B cell (primary cell): ENCODE data around the gene RNF157. TPM values are rescaled to one million over a fixed set of nuclear protein-coding genes. Genes with fewer than 3 reads are reported as not detected.
"Not testable (repeated sequence)": the region's sequence is repeated elsewhere in the genome, so short reads cannot be mapped to it uniquely, and the experiment has no call there.

Experiments
- ATAC-seq: fragments of 200-7000 bp; cut with Tn5 transposase; one replicate; pipeline ENCODE4 v1.10.0; 2021; ENCODE audit warnings: low read depth, mild to moderate bottlenecking, moderate number of reproducible peaks, moderate library complexity
- CTCF ChIA-PET: fragments of 350-600 bp; sonication (Branson Sonifier 250); formaldehyde crosslinking; loops from one replicate; lab custom pipeline; 2021; ENCODE audit warnings: antibody characterized with exemption, inconsistent platforms; lab: Charles Lee
- POLR2A ChIA-PET: fragments of 350-600 bp; sonication (Branson Sonifier 250); formaldehyde crosslinking; loops from one replicate; lab custom pipeline; 2021; ENCODE audit warnings: antibody characterized with exemption; lab: Charles Lee
- DNase-seq: peaks from one replicate; pipeline ENCODE4 v3.0.0; 2013
- H2AFZ ChIP-seq: 2 replicates; pipeline ENCODE4 v1.6.1; 2012; ENCODE audit warnings: mild to moderate bottlenecking, low read depth, low read length; ENCODE audit not compliant: insufficient read depth, poor library complexity, severe bottlenecking
- H3K27ac ChIP-seq, 2 donors: 1 replicate in 1 of 2; 2 replicates in 1 of 2; pipeline ENCODE4 v1.5.1; 2012 to 2013; ENCODE audit warnings: low read length in 2 of 2, mild to moderate bottlenecking in 2 of 2, moderate library complexity in 1 of 2
- H3K27me3 ChIP-seq, 4 experiments: fragments of 200-600 bp in 1 of 4; sonication (generic) in 1 of 4; replicated peaks in 1 of 4; 1 replicate in 2 of 4; 2 replicates in 2 of 4; pipeline versions ENCODE4 v1.6.1 to v1.7.0; 2013 to 2016; ENCODE audit warnings: low read length in 3 of 4, mild to moderate bottlenecking in 2 of 4, mixed read lengths in 1 of 4, moderate library complexity in 1 of 4; ENCODE audit not compliant: insufficient read depth in 4 of 4, control insufficient read depth in 3 of 4; ENCODE audit errors: control extremely low read depth in 1 of 4
- H3K36me3 ChIP-seq, 2 experiments: replicated peaks in 1 of 2; 1 replicate in 1 of 2; 2 replicates in 1 of 2; pipeline versions ENCODE4 v1.6.1 to v1.7.1; 2013; ENCODE audit warnings: low read length in 1 of 2; ENCODE audit not compliant: insufficient read depth in 2 of 2, control insufficient read depth in 1 of 2; ENCODE audit errors: control extremely low read depth in 1 of 2, extremely low read depth in 1 of 2
- H3K4me1 ChIP-seq, 2 donors: fragments of 200-600 bp in 1 of 2; sonication (generic) in 1 of 2; 1 replicate in 1 of 2; 2 replicates in 1 of 2; pipeline versions ENCODE4 v1.5.1 to v1.6.1; 2013 to 2017; ENCODE audit warnings: low read length in 2 of 2; ENCODE audit not compliant: control insufficient read depth in 2 of 2, insufficient read depth in 2 of 2
- H3K4me2 ChIP-seq: replicated peaks from 2 replicates; pipeline ENCODE3; 2012; ENCODE audit warnings: mild to moderate bottlenecking, low read depth, low read length; ENCODE audit not compliant: poor library complexity, severe bottlenecking
- H3K4me3 ChIP-seq, 5 experiments: fragments of 200-600 bp in 1 of 5; sonication (generic) in 1 of 5; 1 replicate in 3 of 5; 2 replicates in 2 of 5; pipeline versions ENCODE4 v1.5.1 to v1.7.0; 2011 to 2016; ENCODE audit warnings: low read length in 4 of 5, mild to moderate bottlenecking in 4 of 5, low read depth in 2 of 5, control low read depth in 1 of 5, moderate library complexity in 1 of 5; ENCODE audit not compliant: insufficient read depth in 1 of 5; ENCODE audit errors: control extremely low read depth in 1 of 5, extremely low read depth in 1 of 5
- H3K79me2 ChIP-seq: fragments of 200-600 bp; sonication (generic); one replicate; pipeline ENCODE4 v1.6.0; 2016; ENCODE audit warnings: low read length; ENCODE audit not compliant: control insufficient read depth, insufficient read depth
- H3K9ac ChIP-seq: fragments of 200-600 bp; sonication (generic); 2 replicates; pipeline ENCODE4 v1.6.1; 2017; ENCODE audit warnings: mild to moderate bottlenecking, low read length, moderate library complexity
- H3K9me3 ChIP-seq, 3 donors: one replicate each; pipeline versions ENCODE4 v1.6.1 to v1.7.1; 2013; ENCODE audit warnings: low read length in 2 of 3; ENCODE audit not compliant: control insufficient read depth in 2 of 3, insufficient read depth in 1 of 3; ENCODE audit errors: control extremely low read depth in 1 of 3
- H4K20me1 ChIP-seq: 2 replicates; pipeline ENCODE4 v1.6.0; 2012; ENCODE audit warnings: mild to moderate bottlenecking, low read length; ENCODE audit not compliant: insufficient read depth, control insufficient read depth, poor library complexity, severe bottlenecking
- H3K27ac Mint-ChIP-seq: one replicate; pipeline ENCODE4 v1.8.0; 2021; ENCODE audit warnings: mixed read lengths
- H3K27me3 Mint-ChIP-seq: one replicate; pipeline ENCODE4 v1.8.0; 2021; ENCODE audit warnings: mixed read lengths
- H3K4me1 Mint-ChIP-seq: one replicate; pipeline ENCODE4 v1.8.0; 2021; ENCODE audit warnings: mixed read lengths
- H3K4me3 Mint-ChIP-seq: one replicate; pipeline ENCODE4 v1.8.0; 2021; ENCODE audit warnings: mixed read lengths
- H3K9me3 Mint-ChIP-seq: one replicate; pipeline ENCODE4 v1.8.0; 2022; ENCODE audit warnings: mixed read lengths; ENCODE audit not compliant: insufficient read depth
- EZH2 ChIP-seq: IDR thresholded peaks from 2 replicates; pipeline ENCODE4 v1.6.1; 2012; ENCODE audit warnings: borderline replicate concordance, low read depth, mild to moderate bottlenecking, moderate library complexity, low read length; ENCODE audit not compliant: insufficient read depth, poor library complexity, severe bottlenecking
- WGBS: methylation state at CpG from one replicate; pipeline ENCODE4 v1.1.5; 2013; ENCODE audit warnings: missing lambda C conversion rate; ENCODE audit not compliant: insufficient coverage; 5-methylcytosine and 5-hydroxymethylcytosine counted together
- intact Hi-C: fragments of 100-400 bp; cut with micrococcal nuclease; formaldehyde crosslinking; loops from one replicate; pipeline ENCODE4 v1.10.0; 2022
- polyA plus RNA-seq: library from polyadenylated mRNA; depleted of rRNA; stranded (reverse); fragments of >200 nt; gene quantifications from 2 replicates; pipeline ENCODE4 v1.2.3, GENCODE V29; 2012
- total RNA-seq, 2 donors: library from RNA; stranded (reverse); fragments of 120-200 nt in 1 of 2; gene quantifications; 1 replicate in 1 of 2; 2 replicates in 1 of 2; pipeline versions ENCODE4 v1.2.3 to v1.2.4, GENCODE V29; 2013 to 2022
- TF ChIP-seq, protein P1 (sequence below): fragments of 200-600 bp; IDR thresholded peaks from one replicate; pipeline ENCODE4 v1.8.0; 2022; ENCODE audit warnings: antibody characterized with exemption, mild to moderate bottlenecking

The RNF157 gene
- total and polyA plus RNA-seq, 2 donors (not counting 1 experiment from before 2014, with no cell fraction given), result 0.54 to 1.2 TPM

- intact Hi-C loops, result no loop called here
- Histone ChIP-seq H3K36me3 (no peaks in the 10 kb centered on the region), H4K20me1 (no peaks in the 10 kb centered on the region), H3K4me2 (no peak overlapping the region), H3K4me3 (no peak overlapping the region), H2AFZ (no peak overlapping the region), H3K9ac (no peak overlapping the region), H3K27ac (no peak overlapping the region), H3K4me1 (peaks cover 10 to 27% of the 10 kb centered on the region in 2 donors), H3K27me3 (no peaks in the 10 kb centered on the region), H3K9me3 (no peaks in the 10 kb centered on the region), H3K79me2 (no peaks in the 10 kb centered on the region)
- WGBS, result 100% methylated on average over 1 of the region's 4 CpGs
- Mint-ChIP-seq H3K9me3 (no peaks in the 10 kb centered on the region), H3K27ac (peak overlapping the region; percentile 27), H3K4me1 (peaks cover 28% of the 10 kb centered on the region), H3K4me3 (no peak overlapping the region), H3K27me3 (no peaks in the 10 kb centered on the region)
- no peak for TF ChIP-seq EZH2
- TF ChIP-seq, protein P1, sequence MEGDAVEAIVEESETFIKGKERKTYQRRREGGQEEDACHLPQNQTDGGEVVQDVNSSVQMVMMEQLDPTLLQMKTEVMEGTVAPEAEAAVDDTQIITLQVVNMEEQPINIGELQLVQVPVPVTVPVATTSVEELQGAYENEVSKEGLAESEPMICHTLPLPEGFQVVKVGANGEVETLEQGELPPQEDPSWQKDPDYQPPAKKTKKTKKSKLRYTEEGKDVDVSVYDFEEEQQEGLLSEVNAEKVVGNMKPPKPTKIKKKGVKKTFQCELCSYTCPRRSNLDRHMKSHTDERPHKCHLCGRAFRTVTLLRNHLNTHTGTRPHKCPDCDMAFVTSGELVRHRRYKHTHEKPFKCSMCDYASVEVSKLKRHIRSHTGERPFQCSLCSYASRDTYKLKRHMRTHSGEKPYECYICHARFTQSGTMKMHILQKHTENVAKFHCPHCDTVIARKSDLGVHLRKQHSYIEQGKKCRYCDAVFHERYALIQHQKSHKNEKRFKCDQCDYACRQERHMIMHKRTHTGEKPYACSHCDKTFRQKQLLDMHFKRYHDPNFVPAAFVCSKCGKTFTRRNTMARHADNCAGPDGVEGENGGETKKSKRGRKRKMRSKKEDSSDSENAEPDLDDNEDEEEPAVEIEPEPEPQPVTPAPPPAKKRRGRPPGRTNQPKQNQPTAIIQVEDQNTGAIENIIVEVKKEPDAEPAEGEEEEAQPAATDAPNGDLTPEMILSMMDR, result no peak
- ChIA-PET POLR2A (no interaction called here), CTCF (interaction anchor here (0.9 to 2.6 kb wide), 5 partner anchors 9 to 90 kb away, joined by 3 to 9 read pairs (median 3); no protein-coding TSS in a partner anchor)
- ATAC-seq (no peak), DNase-seq (no peak)
Measured at GRCh38 chr17:76189247-76189646, 51.0 kb downstream of the RNF157 start.

DNA sequence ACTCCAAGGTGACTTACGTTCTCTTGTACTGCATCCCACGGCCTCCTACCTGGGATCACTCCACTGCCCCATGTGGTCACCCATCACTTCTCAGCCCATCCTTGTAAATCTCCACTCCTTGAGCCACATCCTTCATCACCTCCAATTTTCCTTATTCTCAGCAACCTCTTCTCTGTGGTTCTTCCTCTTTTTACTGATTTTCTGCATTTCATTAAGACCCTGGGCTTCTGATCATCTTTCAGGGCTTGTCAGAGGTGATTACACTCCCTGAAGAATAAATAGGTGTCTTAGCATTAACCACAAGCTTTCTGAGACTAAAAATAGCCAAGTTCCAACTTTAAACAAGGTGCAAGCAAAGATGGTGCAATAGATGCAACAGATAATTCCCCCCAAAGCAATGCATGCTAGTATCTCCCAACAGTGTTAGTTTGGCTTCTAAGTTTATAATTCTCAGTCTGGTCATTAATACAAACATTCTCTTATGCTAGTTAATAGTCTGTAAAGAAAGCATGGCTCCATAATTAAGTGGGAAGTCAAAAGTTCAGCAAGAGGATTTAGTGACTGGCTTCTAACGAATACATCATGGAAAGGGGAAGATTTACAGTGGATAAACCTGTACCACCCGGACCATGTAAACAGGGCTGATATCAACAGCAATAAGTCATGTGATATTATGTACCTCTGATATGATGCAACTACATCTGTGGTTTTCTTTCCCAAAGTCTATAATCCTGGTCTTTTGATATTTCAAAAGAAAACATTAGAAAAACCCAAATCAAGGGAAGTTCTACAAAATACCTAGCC lies 51.9 kb downstream of the RNF157 start:
- CTCF ChIA-PET, result interaction anchor here (0.9 to 2.6 kb wide), 6 partner anchors 8 to 91 kb away, joined by 3 to 9 read pairs (median 4); no protein-coding TSS in a partner anchor
- H3K4me1 Mint-ChIP-seq, result peaks cover 28% of the 10 kb centered on the region
- H3K9ac ChIP-seq, result no peak overlapping the region
- no peaks in the 10 kb centered on the region for H3K36me3 ChIP-seq
- POLR2A ChIA-PET, result no interaction called here
- no peaks in the 10 kb centered on the region for H3K9me3 Mint-ChIP-seq
- H3K79me2 ChIP-seq, result no peaks in the 10 kb centered on the region
- intact Hi-C loops, result no loop called here
- 73% methylated on average over 2 of the region's 4 CpGs for WGBS
- no peak overlapping the region for H3K4me3 Mint-ChIP-seq
- no peaks in the 10 kb centered on the region for H4K20me1 ChIP-seq
- no peaks in the 10 kb centered on the region for H3K27me3 ChIP-seq
- no peak overlapping the region for H2AFZ ChIP-seq
- no peak overlapping the region for H3K4me2 ChIP-seq
- no peak overlapping the region for H3K27ac ChIP-seq
- TF ChIP-seq, protein P1, result no peak
- no peak for TF ChIP-seq EZH2
- no peak overlapping the region for H3K4me3 ChIP-seq
- no peaks in the 10 kb centered on the region for H3K9me3 ChIP-seq
- no peak for DNase-seq
- ATAC-seq, result no peak
- H3K4me1 ChIP-seq, result peaks cover 10 to 27% of the 10 kb centered on the region in 2 donors
- H3K27me3 Mint-ChIP-seq, result no peaks in the 10 kb centered on the region
- no peak overlapping the region for H3K27ac Mint-ChIP-seq

DNA sequence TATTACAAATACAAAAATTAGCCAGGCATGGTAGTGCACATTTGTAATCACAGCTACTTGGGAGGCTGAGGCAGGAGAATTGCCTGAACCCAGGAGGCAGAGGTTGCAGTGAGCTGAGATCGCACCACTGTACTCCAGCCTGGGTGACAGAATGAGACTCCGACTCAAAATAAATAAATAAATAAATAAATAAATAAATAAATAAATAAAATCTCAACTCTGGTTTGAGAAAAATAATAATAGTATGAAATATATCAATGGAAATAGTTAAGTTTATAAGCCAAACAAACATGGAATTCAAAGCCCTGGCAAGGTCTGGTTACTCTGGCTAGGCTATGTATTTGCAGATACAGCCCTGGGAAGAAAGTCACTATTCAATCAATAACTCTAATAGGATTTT lies 53.5 kb downstream of the RNF157 start:
- DNase-seq, H3K4me2 ChIP-seq, H3K27me3 Mint-ChIP-seq, H3K27me3 ChIP-seq, intact Hi-C loops, H3K9ac ChIP-seq, H2AFZ ChIP-seq, H3K9me3 Mint-ChIP-seq, H3K9me3 ChIP-seq, H3K27ac Mint-ChIP-seq, H3K79me2 ChIP-seq, H4K20me1 ChIP-seq, H3K36me3 ChIP-seq, H3K4me3 Mint-ChIP-seq, POLR2A ChIA-PET, H3K4me3 ChIP-seq, ATAC-seq, H3K27ac ChIP-seq: not testable (repeated sequence)
- no CpG with 5 or more reads among the region's 2 CpGs for WGBS
- H3K4me1 ChIP-seq, result peaks cover 7 to 30% of the 10 kb centered on the region in 2 donors
- CTCF ChIA-PET, result interaction anchor here (1.5 kb wide), 1 partner anchor 88 kb away, joined by 3 read pairs; no protein-coding TSS in a partner anchor
- H3K4me1 Mint-ChIP-seq, result peaks cover 26% of the 10 kb centered on the region
